ENCODE data around the gene NFIA. TPM values are rescaled to one million over a fixed set of nuclear protein-coding genes. Genes with fewer than 3 reads are reported as not detected.

NFIA gene
- total RNA-seq, 1 experiment from 2014 or later: 0.35 TPM

GRCh38 chr1:61254634-61255357, 172.4 kb downstream of the NFIA start:
- no peak overlapping the region for H3K4me2 ChIP-seq (ENCODE audit: insufficient read depth, insufficient read length, low read length)
- H3K4ac ChIP-seq (ENCODE audit: low read depth, low read length): no peak overlapping the region
- no peak overlapping the region for H3K14ac ChIP-seq (ENCODE audit: insufficient read depth, low read length)
- no peak overlapping the region for H2AFZ ChIP-seq (ENCODE audit: low read length)
- H3T11ph ChIP-seq (ENCODE audit: low read length): no peak overlapping the region
- Mint-ChIP-seq H3K4me3 (no peak overlapping the region), H3K27me3 (ENCODE audit: low read depth) (no peaks in the 10 kb centered on the region; the same call in 1 of the 2 replicates), H3K9me3 (no peaks in the 10 kb centered on the region), H3K4me1 (peaks cover 25 to 31% of the 10 kb centered on the region in 2 experiments), H3K36me3 (ENCODE audit: insufficient read depth in 1 of 3, low read depth in 3 of 3) (no peaks in the 10 kb centered on the region), H3K27ac (peak overlapping the region in 1 of 3 experiments; percentile 37; a peak in 1 of 7 replicates)
- H3K27ac ChIP-seq (ENCODE audit: insufficient read length, low read depth, low read length): no peak overlapping the region
- no peak overlapping the region for H3K56ac ChIP-seq (ENCODE audit: insufficient read length, low read depth, low read length)
- H3K27me3 ChIP-seq (ENCODE audit: insufficient read depth, low read length): no peaks in the 10 kb centered on the region
- no peak overlapping the region for H3K23ac ChIP-seq (ENCODE audit: insufficient read length, low read depth, low read length)
- no peak for DNase-seq
- no peak overlapping the region for H4K8ac ChIP-seq (replicated peaks; ENCODE audit: insufficient read length, low read depth, low read length)
- no CpG with 5 or more reads among the region's 6 CpGs for WGBS (ENCODE audit: extremely low coverage, insufficient read length, low lambda C conversion rate)
- H3K18ac ChIP-seq (ENCODE audit: insufficient read length, low read depth, low read length): no peak overlapping the region
- TF ChIP-seq CTCF (conservative IDR thresholded peaks at IDR 0.05): no peak
- H3K23me2 ChIP-seq (ENCODE audit: insufficient read length, low read depth, low read length, poor library complexity, severe bottlenecking): no peaks in the 10 kb centered on the region
- H3K79me1 ChIP-seq (ENCODE audit: insufficient read depth, low read depth, low read length, poor library complexity, severe bottlenecking): no peaks in the 10 kb centered on the region
- no peak overlapping the region for H3K9ac ChIP-seq (ENCODE audit: extremely low read depth, insufficient read length, low read length)
- no peak overlapping the region for H4K91ac ChIP-seq (ENCODE audit: insufficient read length, low read depth, low read length)
- no peak overlapping the region for H4K5ac ChIP-seq (ENCODE audit: insufficient read length, low read depth, low read length)
- no peak overlapping the region for H2BK12ac ChIP-seq (ENCODE audit: insufficient read length, low read depth, low read length)
- H2BK20ac ChIP-seq (ENCODE audit: low read depth, low read length, poor library complexity, severe bottlenecking): no peak overlapping the region
- no peak overlapping the region for H2AK5ac ChIP-seq (ENCODE audit: insufficient read length, low read length)
- no peaks in the 10 kb centered on the region for H3K4me1 ChIP-seq (ENCODE audit: insufficient read depth, low read length)
- no peak overlapping the region for H2BK120ac ChIP-seq (ENCODE audit: low read depth, low read length, poor library complexity, severe bottlenecking)
- no peaks in the 10 kb centered on the region for H3K79me2 ChIP-seq (ENCODE audit: insufficient read depth, low read length)
- H4K20me1 ChIP-seq (ENCODE audit: control insufficient read depth, insufficient read depth, insufficient read length): no peaks in the 10 kb centered on the region
- H2BK5ac ChIP-seq (ENCODE audit: insufficient read length, low read length): no peak overlapping the region
- H3K9me3 ChIP-seq (ENCODE audit: control insufficient read depth, low read depth, low read length): no peaks in the 10 kb centered on the region
- no peak overlapping the region for H2BK15ac ChIP-seq (ENCODE audit: low read depth, low read length)

Measured in H9 (cell line).